Activated T-helper 1 cell treated with anti-CD3 and anti-CD28 coated beads, Interleukin-12 subunit alpha, Interleukin-12 subunit beta, Interleukin-2, Interleukin-4 antibody, amounts not matched to agents 30 ng/mL and 10 ng/mL and 1 ng/mL, durations not matched to agents 14 hours and 24 hours and 36 hours (primary cell): ENCODE results near the gene TRIM31. TPM values are rescaled to one million over a fixed set of nuclear protein-coding genes. Genes with fewer than 3 reads are reported as not detected.

Source experiments
- DNase-seq: peaks from one replicate; pipeline ENCODE4 v3.0.0; 2021; ENCODE audit warnings: low spot score
- H3K27ac Mint-ChIP-seq: one replicate; pipeline ENCODE4 v1.8.0; 2021; ENCODE audit warnings: mild to moderate bottlenecking, mixed read lengths
- H3K27me3 Mint-ChIP-seq: one replicate; pipeline ENCODE4 v1.8.0; 2022; ENCODE audit warnings: mild to moderate bottlenecking, moderate library complexity, mixed read lengths; ENCODE audit not compliant: insufficient read depth
- H3K36me3 Mint-ChIP-seq: one replicate; pipeline ENCODE4 v1.8.0; 2021; ENCODE audit warnings: low read depth, mixed read lengths
- H3K4me1 Mint-ChIP-seq: one replicate; pipeline ENCODE4 v1.8.0; 2021; ENCODE audit warnings: low read depth, mixed read lengths
- H3K4me3 Mint-ChIP-seq: one replicate; pipeline ENCODE4 v1.8.0; 2021; ENCODE audit warnings: mild to moderate bottlenecking, moderate library complexity, mixed read lengths
- H3K9me3 Mint-ChIP-seq: one replicate; pipeline ENCODE4 v1.8.0; 2021; ENCODE audit warnings: mixed read lengths
- intact Hi-C: fragments of 100-400 bp; cut with micrococcal nuclease; formaldehyde crosslinking; loops from one replicate; pipeline ENCODE4 v1.15.1; 2024
- total RNA-seq: library from RNA; stranded (reverse); gene quantifications from 2 replicates; pipeline ENCODE4 v1.2.3, GENCODE V29; 2022

The TRIM31 gene
- total RNA-seq, 1 donor from 2014 or later = not detected

DNA sequence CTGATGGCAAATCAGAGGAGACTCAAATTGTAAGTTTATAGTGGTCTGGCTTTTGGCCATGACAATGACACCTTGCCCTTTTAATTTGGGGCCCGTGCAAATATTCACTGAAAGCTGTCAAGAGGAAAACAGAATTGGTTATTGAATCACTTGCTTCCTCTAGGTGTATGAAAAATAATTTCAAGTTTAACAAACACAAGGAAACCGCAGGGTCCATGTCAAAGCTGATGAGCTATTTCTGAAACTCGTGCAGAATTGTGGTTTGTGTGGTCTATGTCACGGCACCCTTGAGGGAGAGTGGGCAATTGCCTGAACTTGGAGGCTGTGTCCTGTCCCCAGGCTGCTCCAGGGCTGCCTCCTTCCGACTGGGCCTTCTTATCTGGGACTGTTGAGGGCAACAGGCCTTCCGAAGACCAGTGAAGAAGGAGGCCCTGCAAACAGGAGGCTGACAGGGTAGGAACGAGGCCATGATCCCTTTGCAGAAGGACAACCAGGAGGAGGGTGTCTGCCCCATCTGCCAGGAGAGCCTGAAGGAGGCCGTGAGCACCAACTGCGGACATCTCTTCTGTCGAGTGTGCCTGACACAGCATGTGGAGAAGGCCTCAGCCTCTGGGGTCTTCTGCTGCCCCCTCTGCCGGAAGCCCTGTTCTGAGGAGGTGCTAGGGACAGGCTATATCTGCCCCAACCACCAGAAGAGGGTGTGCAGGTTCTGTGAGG, 23.8 kb upstream of the TRIM31 start:
- intact Hi-C loops = no loop called here
- Mint-ChIP-seq H3K36me3 (no peaks in the 10 kb centered on the region), H3K9me3 (no peaks in the 10 kb centered on the region), H3K27ac (no peak overlapping the region), H3K4me1 (peaks cover 9% of the 10 kb centered on the region), H3K27me3 (peaks cover 48% of the 10 kb centered on the region), H3K4me3 (no peak overlapping the region)
- no peak for DNase-seq

DNA sequence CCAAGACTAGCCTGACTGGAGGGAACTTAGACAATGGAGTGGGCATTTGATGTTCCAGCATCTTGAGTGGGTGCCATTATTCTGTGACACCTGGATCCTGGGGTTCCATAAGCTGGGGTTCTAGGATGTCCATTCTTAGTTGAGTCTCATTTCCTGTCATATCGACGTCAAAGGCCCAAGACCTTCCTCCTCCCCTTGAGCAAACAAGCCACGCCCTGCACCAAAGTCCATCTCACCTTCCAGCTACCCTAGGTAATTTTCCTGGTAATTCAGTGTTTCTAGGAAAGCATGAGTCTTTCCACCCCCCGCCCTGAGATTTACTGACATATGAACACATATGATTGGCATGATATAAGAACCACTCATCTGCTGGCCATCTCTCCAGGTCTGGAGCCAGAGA, 22.9 kb upstream of the TRIM31 start, which contains the start of gene TRIM40:
TSS of gene TRIM40 (plus strand) at position 384 of the 400 bp plus-strand sequence. CDS start 897 bp downstream, outside the sequence.
- Mint-ChIP-seq H3K27me3 (peaks cover 50% of the 10 kb centered on the region), H3K36me3 (no peaks in the 10 kb centered on the region), H3K4me3 (no peak within 1 kb of the TSS), H3K4me1 (peaks cover 15% of the 10 kb centered on the region), H3K9me3 (no peaks in the 10 kb centered on the region), H3K27ac (no peak within 1 kb of the TSS)
- DNase-seq = no peak
- intact Hi-C loops = no loop called here

DNA sequence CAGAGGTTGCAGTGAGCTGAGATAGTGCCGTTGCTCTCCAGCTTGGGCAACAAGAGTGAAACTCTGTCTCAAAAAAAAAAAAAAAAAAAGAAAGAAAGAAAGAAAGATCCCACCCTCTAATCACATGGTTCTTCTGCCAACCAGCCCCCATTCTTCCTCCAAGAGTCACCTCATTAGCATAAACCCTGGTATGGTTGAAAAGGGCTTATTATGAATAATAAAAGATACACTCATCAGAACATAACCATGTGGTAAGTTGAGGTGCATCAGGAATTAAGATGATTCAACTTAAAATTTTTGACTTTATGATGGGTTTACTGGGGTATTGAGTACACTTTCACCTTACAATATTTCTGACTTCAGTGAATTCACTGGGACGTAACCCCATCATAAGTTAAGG, 22.3 kb upstream of the TRIM31 start:
- Mint-ChIP-seq H3K4me1 (peaks cover 21% of the 10 kb centered on the region), H3K4me3 (no peak overlapping the region), H3K27ac (no peak overlapping the region), H3K9me3 (no peaks in the 10 kb centered on the region), H3K36me3 (no peaks in the 10 kb centered on the region), H3K27me3 (peaks cover 51% of the 10 kb centered on the region)
- intact Hi-C loops = no loop called here
- no peak for DNase-seq

DNA sequence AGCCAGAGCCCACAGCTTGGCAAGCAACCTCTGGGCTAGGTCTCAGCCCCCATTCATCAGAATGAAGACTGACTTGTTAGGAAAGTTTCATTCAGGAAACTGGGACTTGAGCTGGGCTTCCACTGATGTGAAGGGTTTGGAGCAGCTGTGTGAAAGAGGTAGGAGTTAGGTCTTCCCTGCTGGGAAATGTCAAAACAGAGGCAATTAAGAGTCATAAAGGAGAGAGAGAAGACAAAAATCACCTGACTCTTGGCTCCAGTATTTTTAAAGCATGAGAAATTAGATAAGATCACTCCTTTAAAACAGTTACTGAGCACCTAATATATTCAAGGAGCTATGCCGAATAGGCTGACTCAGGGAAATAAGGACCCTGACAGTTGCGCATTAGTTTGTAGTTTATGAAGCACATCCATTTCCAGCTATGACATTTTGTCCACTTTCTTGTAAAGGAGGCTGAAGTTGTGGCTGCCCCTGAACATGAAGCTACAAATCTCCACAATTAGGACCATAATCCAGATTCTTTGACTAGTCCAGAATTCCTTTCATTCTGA, 19.1 kb upstream of the TRIM31 start:
- intact Hi-C loops = loop anchor here (1.0 to 2.0 kb wide), 5 partner anchors 29 to 284 kb away; partner anchors contain the start of gene PPP1R11
- H3K36me3 Mint-ChIP-seq = no peaks in the 10 kb centered on the region
- H3K9me3 Mint-ChIP-seq = no peaks in the 10 kb centered on the region
- H3K4me3 Mint-ChIP-seq = no peak overlapping the region
- H3K27ac Mint-ChIP-seq = no peak overlapping the region
- DNase-seq = no peak
- H3K4me1 Mint-ChIP-seq = peaks cover 34% of the 10 kb centered on the region
- peaks cover 65% of the 10 kb centered on the region for H3K27me3 Mint-ChIP-seq

DNA sequence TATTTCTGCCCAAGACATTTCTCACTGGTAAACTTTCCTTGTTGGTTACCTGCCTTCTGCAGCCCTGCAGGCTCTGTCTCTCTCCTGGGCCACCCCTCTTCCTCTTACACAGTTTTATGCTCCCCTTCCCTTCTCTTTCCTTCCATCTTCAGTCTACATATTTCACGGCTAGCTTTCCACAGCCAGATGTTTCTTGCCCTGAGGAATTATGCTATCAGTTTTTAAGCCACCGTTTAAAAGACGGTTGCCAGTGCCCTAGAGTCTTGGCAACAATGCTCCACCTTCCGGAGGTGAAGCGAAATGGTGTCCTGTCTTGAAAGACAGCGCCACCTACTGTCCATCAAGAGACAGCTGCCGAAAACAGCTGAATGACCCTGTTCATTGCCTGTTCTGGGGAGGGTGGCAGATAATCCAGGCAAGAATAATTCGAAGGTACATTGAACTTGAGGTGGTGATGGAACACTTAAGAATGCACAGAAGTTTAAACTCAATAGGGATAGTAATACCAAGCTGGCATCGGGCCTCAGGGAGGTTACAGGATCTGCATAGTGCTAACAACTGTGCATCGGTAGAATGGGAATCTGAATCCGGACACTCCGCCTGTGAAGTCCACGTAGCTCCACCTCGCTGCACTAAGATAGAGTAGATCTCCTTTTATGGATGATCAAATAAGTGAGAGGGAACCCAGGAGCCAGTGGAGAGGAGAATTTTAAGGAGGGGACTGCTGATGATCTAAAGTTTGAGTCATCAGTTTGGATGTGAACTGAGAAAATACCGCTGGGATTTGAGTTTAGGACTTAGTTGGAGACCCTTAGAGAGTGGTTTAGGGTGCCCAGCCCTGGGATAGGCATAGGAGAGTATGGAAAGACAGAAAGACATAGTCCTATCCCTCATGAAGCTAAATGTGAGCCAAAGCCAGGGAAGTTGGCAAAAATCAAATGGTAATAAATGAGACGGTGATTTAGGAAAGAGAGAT, 18.3 kb upstream of the TRIM31 start:
- intact Hi-C loops = loop anchor here (1.0 to 2.0 kb wide), 5 partner anchors 28 to 283 kb away; partner anchors contain the start of gene PPP1R11
- H3K4me1 Mint-ChIP-seq = peaks cover 30% of the 10 kb centered on the region
- no peak overlapping the region for H3K4me3 Mint-ChIP-seq
- DNase-seq = peak; percentile 57
- H3K36me3 Mint-ChIP-seq = no peaks in the 10 kb centered on the region
- H3K27me3 Mint-ChIP-seq = peaks cover 65% of the 10 kb centered on the region
- H3K9me3 Mint-ChIP-seq = no peaks in the 10 kb centered on the region
- H3K27ac Mint-ChIP-seq = no peak overlapping the region

DNA sequence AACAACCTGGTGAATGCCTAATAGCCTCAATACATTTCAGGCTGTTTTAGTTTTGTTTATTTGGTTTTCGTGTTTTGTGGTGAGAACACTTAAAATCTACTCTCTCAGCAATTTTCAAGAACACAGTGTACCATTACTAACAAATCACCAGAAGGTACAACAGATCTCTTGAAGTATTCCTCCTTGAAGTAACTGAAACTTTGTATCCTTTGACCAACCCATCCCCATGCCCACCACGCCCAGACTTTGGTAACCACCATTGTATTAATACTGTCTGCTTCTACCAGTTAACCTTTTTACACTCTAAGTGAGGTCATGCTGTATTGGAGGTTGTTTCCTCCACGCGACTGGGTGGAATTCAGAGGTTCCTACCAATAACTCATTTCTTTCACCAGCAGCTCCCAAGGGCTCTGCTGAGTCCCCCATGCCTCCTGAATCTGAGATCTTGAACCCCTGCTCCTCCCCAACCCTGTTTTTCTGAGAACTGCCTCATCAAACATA, 17.3 kb upstream of the TRIM31 start:
- Mint-ChIP-seq H3K4me3 (no peak overlapping the region), H3K27me3 (peaks cover 60% of the 10 kb centered on the region), H3K9me3 (no peaks in the 10 kb centered on the region), H3K36me3 (no peaks in the 10 kb centered on the region), H3K4me1 (peaks cover 25% of the 10 kb centered on the region), H3K27ac (no peak overlapping the region)
- no peak for DNase-seq
- intact Hi-C loops = loop anchor here (2.0 kb wide), 1 partner anchor 63 kb away; the partner anchor contains the start of gene PPP1R11

DNA sequence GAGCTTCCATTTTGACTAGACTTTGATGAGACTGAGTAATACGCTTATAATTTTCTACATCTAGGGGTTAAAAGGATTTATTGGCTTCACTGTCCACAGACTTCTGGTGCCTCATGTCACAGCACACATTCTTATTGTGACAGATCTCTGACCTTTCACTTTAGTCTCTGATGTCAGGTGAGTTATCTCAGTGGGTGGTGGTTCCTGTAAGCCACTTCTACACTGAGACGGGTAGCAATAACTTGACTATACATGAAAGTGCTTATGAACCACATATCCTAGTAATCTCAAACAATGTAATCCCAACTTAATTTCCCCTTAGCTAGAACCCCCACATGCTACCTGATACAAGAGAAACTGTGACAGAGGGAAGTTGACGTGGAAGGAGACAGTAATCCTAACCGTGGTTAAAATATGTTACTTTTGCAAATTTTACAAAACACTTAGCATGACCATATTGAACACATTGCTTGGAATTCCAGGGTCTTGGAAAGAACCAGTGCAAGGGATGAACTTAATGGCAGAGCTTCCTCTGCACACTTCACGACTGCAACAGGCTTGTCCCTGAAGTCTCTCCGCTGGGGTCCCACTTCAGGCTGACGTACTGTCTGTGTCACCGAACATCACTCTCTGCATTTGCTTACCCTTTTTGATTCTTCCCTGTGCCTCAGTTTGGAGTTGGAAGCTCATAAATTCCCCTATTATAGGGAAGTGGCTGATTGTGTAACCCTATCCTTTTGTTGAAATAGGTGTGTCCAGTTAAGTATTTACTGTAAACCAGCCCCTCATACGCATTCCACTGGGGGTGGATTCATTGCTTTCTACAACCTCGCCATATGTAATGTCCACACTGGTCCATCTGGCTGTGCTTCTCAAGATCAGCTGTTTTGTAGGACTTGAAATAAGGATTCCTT, 16.6 kb upstream of the TRIM31 start:
- Mint-ChIP-seq H3K4me3 (no peak overlapping the region), H3K27ac (no peak overlapping the region), H3K4me1 (peaks cover 25% of the 10 kb centered on the region), H3K27me3 (peaks cover 60% of the 10 kb centered on the region), H3K9me3 (no peaks in the 10 kb centered on the region), H3K36me3 (no peaks in the 10 kb centered on the region)
- intact Hi-C loops = loop anchor here (2.0 kb wide), 1 partner anchor 63 kb away; the partner anchor contains the start of gene PPP1R11
- DNase-seq = no peak

DNA sequence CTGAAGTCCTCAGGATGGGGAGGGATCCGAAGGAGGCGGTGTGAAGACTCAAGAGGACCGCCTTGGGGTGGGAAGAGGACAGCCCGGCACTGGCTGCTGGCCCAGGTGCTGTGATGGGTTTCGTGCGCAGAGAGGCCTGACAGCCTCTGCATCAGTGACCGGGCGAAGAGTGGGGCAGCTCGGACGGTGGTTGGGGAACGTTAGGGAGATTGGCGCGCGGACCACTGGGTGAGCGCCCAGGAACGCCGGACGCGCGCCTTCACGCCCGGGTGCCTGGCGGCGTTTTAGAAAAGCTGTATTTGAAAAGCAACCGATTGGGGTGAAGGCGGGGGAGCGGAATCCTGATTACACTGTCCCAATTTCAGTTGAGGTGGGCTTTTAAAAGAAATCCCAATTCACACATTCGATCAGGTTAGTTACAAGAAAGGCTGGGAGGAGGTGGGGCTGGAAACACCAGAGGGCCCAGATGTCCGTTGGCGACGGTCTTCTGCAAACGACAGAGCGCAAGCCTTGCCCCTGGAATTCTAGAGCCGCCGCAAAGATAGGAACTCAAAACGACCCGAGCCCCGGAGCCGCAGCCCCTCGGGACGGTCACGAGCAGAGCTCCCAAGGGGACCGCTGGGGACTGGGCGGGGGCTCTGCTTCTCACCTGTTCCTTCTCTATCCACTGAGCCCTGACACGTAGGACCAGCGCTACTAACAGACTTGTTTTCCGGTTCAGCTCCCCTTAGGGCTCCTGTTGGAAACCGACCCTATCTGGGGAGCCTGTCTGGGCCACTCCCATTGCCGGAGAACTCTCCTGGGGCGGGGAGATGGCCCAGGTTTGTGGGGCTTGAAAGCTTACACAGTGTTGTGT, 14.6 kb upstream of the TRIM31 start:
- H3K36me3 Mint-ChIP-seq = no peaks in the 10 kb centered on the region
- no peak overlapping the region for H3K4me3 Mint-ChIP-seq
- intact Hi-C loops = no loop called here
- no peak for DNase-seq
- H3K4me1 Mint-ChIP-seq = peaks cover 25% of the 10 kb centered on the region
- peaks cover 61% of the 10 kb centered on the region for H3K27me3 Mint-ChIP-seq
- H3K9me3 Mint-ChIP-seq = no peaks in the 10 kb centered on the region
- peak overlapping the region; percentile 21 for H3K27ac Mint-ChIP-seq

DNA sequence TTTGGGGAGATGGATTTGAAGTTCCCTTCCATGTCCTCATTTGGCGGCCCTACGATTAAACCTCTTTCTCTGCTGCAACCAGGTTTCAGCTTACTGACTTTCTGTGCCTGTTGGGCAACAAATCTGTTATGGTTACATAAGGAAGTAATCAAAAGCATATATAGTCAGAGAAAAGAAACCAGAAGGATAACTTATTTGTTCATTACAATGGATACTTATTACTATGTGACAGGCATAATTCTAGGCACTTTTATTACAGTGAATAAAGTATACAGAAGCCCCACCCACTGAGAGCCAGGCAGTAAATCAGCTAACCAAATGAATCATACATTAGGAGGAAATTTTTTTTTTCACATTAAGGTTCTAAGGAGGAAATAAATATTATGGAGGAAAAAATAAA, 9.6 kb upstream of the TRIM31 start:
- Mint-ChIP-seq H3K4me1 (no peaks in the 10 kb centered on the region), H3K9me3 (no peaks in the 10 kb centered on the region), H3K27me3 (peaks cover 44% of the 10 kb centered on the region), H3K27ac (no peak overlapping the region), H3K36me3 (no peaks in the 10 kb centered on the region), H3K4me3 (no peak overlapping the region)
- DNase-seq = no peak
- intact Hi-C loops = no loop called here

DNA sequence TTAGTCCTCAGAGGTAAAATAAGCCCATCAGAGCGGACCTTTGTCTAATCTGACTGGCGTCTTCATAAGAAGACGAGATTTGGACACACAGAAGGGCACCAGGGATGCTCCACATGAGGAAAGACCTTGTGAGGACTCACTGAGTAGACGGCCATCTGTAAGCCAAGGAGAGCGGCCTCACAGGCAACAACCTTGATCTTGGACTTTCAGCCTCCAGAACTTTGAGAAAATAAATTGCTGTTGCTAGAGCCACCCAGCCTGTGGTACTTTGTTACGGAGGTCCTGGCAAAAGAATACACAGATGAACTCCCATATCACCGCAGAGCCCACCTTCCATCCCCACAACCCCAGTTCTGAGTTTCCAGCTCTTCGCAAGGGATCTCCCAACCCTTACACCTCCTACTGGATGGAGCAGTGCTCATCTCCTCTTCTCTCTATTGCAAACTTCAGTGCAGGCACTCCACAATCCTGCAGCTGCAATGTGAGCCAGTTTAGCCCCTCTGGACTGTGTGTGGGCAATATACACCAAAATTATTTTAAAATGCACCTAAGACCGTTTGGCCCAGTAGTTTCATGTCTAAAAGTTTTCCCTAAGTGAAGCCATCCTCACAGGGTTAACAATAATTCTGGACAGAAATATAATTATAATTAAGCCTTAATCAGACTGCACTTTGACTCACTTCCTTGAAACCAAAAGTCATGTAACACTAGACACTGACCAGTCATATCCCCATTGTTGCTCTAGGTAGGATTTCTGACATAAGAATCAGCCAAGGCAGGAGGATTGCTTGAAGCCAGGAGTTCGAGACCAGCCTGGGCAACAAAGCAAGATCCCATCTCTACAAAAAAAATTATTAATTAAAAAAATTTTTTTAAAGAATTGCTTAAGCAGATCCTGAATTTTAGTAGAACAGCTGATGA, 8.8 kb upstream of the TRIM31 start:
- Mint-ChIP-seq H3K36me3 (no peaks in the 10 kb centered on the region), H3K27ac (no peak overlapping the region), H3K27me3 (peaks cover 40% of the 10 kb centered on the region), H3K4me1 (no peaks in the 10 kb centered on the region), H3K9me3 (no peaks in the 10 kb centered on the region), H3K4me3 (no peak overlapping the region)
- intact Hi-C loops = no loop called here
- DNase-seq = no peak
